HG03175 (cell line): ENCODE results near the gene PROKR1.

Experiments used
- ATAC-seq: cut with Tn5 transposase; IDR thresholded peaks from one replicate; pipeline ENCODE4 v1.9.1; 2021; ENCODE audit warnings: mild to moderate bottlenecking, moderate library complexity; ENCODE audit not compliant: unreplicated experiment

The PROKR1 gene

GRCh38 chr2:68695971-68696370 is 52.6 kb downstream of the PROKR1 start:
- ATAC-seq = no peak

DNA sequence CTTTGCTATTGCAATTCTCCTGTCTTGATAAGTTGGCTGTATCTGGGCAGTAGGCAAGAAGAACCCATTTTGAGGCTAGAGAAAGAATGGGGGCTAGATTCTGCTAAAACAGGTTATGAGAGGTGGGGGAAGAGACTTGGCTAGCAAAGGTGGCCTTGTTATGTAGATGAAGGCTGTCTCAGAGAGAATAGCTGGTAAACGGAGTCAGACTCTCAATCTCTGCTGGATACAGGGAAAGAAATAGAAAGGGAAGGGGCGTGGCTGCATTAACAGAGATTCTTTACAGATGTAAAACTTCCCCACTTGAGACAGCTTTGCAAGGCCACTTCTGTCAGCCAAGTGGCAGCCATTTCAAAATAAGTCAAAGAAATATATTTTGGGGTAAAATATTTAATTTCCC is 53.2 kb downstream of the PROKR1 start:
- no peak for ATAC-seq

DNA sequence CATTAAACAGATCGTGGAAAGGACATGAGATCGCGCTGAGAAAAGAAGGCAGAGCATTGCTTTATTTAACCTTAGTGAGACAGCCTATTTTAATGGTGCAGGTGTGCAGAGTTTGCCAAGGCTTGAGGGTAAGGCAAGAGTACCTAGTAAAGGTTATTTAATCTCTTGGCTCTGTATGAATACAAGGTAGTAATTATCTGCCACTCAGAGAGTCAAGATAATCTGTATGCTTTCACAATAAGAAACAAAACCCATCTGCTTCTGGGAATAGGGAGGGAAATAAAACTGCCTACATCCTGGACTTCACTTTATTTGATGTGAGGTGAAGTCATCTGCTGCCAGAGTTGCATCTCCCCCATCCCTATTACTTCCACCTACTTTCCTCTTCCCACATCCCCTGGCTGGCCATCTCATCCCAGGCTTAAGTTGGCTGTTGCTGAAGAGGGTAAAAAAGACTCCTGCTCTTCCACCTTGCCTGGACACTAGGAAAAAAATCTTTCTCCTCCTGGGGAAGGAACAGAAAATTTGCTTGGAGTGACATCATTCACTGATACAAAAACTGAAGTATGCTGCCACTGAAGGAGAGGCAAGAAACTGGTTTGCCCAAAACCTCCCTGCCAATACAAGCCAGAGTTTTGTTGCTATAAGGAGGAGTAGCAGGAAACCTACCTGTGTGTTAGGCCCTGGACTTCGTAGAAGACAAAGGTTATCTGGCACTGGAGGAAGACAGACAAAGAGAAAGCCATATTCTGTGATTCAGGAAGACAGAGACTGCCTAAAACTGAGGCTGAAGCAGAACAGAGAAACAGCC is 55.4 kb downstream of the PROKR1 start:
- no peak for ATAC-seq

- ATAC-seq = no peak
Measured at GRCh38 chr2:68700560-68700959, 57.2 kb downstream of the PROKR1 start.

GRCh38 chr2:68706637-68707036 is 63.3 kb downstream of the PROKR1 start:
- ATAC-seq = no peak
